ENCODE results near the gene TULP4. TPM values are rescaled to one million over a fixed set of nuclear protein-coding genes. Genes with fewer than 3 reads are reported as not detected.

The TULP4 gene
- polyA plus RNA-seq, 1 experiment: 8.0 TPM

DNA sequence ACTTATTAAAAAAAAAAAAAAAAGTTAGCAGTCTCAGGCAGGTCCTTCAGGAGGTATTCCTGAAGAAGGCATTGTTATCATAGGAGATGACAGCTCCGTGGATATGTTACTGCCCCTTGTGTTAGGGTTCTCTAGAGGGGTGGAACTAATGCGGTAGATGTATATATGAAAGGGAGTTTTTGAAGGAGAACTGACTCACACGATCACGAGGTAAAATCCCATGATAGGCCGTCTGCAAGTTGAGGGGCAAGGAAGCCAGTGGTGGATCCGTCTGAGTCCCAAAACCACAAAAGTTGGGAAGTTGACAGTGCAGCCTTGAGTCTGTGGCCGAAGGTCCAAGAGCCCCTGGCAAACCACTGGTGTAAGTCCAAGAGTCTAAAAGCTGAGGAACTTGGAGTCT lies 103.4 kb downstream of the TULP4 start:
- ChIA-PET POLR2A (no interaction called here), CTCF (interaction anchor here (1.1 kb wide), 1 partner anchor 195 kb away, joined by 3 read pairs; no protein-coding TSS in a partner anchor)
- no peak for DNase-seq (ENCODE audit: low read depth)
- Histone ChIP-seq H3K27me3 (ENCODE audit: control insufficient read depth, insufficient read depth, low read length) (no peaks in the 10 kb centered on the region), H3K36me3 (ENCODE audit: control insufficient read depth, insufficient read depth, low read length) (no peaks in the 10 kb centered on the region; the same call in 1 of the 2 replicates), H3K4me3 (ENCODE audit: low read depth, low read length) (no peak overlapping the region)
- TF ChIP-seq, protein P1, sequence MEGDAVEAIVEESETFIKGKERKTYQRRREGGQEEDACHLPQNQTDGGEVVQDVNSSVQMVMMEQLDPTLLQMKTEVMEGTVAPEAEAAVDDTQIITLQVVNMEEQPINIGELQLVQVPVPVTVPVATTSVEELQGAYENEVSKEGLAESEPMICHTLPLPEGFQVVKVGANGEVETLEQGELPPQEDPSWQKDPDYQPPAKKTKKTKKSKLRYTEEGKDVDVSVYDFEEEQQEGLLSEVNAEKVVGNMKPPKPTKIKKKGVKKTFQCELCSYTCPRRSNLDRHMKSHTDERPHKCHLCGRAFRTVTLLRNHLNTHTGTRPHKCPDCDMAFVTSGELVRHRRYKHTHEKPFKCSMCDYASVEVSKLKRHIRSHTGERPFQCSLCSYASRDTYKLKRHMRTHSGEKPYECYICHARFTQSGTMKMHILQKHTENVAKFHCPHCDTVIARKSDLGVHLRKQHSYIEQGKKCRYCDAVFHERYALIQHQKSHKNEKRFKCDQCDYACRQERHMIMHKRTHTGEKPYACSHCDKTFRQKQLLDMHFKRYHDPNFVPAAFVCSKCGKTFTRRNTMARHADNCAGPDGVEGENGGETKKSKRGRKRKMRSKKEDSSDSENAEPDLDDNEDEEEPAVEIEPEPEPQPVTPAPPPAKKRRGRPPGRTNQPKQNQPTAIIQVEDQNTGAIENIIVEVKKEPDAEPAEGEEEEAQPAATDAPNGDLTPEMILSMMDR (IDR thresholded peaks at IDR 0.05; ENCODE audit: insufficient read depth, low read depth, low read length): no peak

DNA sequence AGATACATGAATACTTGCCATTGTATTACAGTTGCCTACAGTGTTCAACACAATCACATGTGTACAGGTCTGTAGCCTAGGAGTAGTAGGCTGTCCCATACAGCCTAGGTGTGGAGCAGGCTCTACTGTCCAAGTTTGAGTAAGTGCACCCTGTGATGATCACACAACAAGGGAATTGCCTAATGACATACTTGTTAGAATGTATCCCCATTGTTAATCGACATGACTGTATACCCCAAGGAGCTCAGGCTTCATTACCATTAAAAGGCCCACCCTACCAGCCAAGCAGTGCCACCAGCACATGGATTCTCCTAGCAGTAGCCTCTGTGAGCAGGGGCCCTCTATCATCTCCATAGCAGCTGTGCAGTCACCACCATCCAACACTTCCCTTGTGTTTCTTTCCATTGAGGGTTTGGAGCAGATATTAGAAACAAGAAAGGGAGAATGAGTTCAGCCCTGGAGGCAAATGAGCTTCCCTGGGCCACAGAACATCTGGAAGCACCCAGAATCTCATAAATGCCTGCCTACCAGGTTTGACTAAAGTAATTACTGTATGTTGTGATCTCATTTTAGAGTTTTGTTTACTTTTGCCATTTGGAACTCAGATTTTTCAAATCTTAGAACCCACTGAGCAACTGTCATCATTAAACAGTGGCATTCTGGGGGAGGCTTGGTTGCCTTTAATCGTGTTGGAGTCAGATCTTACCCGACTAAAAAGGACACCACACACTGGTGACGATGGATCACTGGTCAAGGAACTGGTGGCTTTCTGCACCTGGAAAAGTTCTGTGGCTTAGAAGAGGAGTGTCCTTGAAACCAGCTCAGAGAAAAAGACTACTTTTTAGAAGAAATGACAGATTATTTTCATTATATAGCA lies 104.9 kb downstream of the TULP4 start:
- POLR2A ChIA-PET: interaction anchor here (0.7 kb wide), 1 partner anchor 40 kb away, joined by 20 read pairs; no protein-coding TSS in a partner anchor
- peak; percentile 19 for DNase-seq (ENCODE audit: low read depth)
- CTCF ChIA-PET: interaction anchor here (0.9 to 1.4 kb wide), 5 partner anchors 9 to 196 kb away, joined by 3 to 4 read pairs (median 3); no protein-coding TSS in a partner anchor

DNA sequence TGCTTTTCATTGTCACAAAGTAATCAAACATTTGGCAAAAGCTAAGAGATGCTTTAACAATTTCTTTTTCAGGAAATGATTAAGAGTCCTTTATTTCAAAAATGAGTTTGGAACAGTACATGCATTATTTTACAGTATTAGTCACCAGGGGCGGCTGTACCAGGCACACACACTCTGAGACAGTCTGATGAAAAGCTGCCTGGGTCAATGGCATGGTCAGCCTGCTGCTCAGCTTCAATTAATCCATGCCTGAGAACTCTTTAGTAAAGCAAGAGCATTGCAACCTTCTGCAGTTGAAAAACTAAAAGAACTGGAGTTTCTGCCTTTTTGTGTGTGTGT lies 105.5 kb downstream of the TULP4 start:
- peak; percentile 22 for DNase-seq (ENCODE audit: low read depth)
- Histone ChIP-seq H3K4me3 (ENCODE audit: low read depth, low read length) (no peak overlapping the region), H3K36me3 (ENCODE audit: control insufficient read depth, insufficient read depth, low read length) (no peaks in the 10 kb centered on the region; the same call in 1 of the 2 replicates), H3K27me3 (ENCODE audit: control insufficient read depth, insufficient read depth, low read length) (no peaks in the 10 kb centered on the region)
- CTCF ChIA-PET: interaction anchor here (0.9 to 1.4 kb wide), 2 partner anchors 30 to 98 kb away, joined by 3 to 4 read pairs; no protein-coding TSS in a partner anchor
- TF ChIP-seq, protein P1 (IDR thresholded peaks at IDR 0.05; ENCODE audit: insufficient read depth, low read depth, low read length): no peak
- POLR2A ChIA-PET: interaction anchor here (0.7 kb wide), 1 partner anchor 39 kb away, joined by 20 read pairs; no protein-coding TSS in a partner anchor

More for the DNA sequence above, 104.9 kb downstream of the TULP4 start:
- no peaks in the 10 kb centered on the region; the same call in 1 of the 2 replicates for H3K36me3 ChIP-seq (ENCODE audit: control insufficient read depth, insufficient read depth, low read length)
- TF ChIP-seq, protein P1 (IDR thresholded peaks at IDR 0.05; ENCODE audit: insufficient read depth, low read depth, low read length): no peak
- no peaks in the 10 kb centered on the region for H3K27me3 ChIP-seq (ENCODE audit: control insufficient read depth, insufficient read depth, low read length)
- no peak overlapping the region for H3K4me3 ChIP-seq (ENCODE audit: low read depth, low read length)

DNA sequence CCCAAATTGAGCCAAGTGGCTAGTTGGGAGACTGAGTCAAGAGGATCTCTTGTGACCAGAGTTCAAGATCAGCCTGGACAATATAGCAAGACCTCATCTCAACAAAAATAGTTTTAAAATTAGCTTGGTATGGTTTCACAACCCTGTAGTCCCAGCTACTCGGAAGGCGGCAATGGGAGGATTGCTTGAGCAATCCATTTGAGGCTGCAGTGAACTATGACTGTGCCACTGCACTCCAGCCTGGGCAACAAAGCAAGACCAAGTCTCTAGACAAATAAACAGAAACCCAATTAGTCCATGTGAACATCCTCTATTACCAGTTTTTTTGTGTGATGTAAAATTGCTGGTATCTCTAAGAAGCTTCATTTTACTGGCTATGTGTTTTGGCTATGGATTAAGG lies 106.2 kb downstream of the TULP4 start:
- no peak overlapping the region for H3K4me3 ChIP-seq (ENCODE audit: low read depth, low read length)
- TF ChIP-seq, protein P1 (IDR thresholded peaks at IDR 0.05; ENCODE audit: insufficient read depth, low read depth, low read length): no peak
- DNase-seq (ENCODE audit: low read depth): no peak
- H3K27me3 ChIP-seq (ENCODE audit: control insufficient read depth, insufficient read depth, low read length): no peaks in the 10 kb centered on the region
- CTCF ChIA-PET: interaction anchor here (0.6 to 1.1 kb wide), 3 partner anchors 10 to 78 kb away, joined by 3 read pairs; no protein-coding TSS in a partner anchor
- no peaks in the 10 kb centered on the region for H3K36me3 ChIP-seq (ENCODE audit: control insufficient read depth, insufficient read depth, low read length)
- POLR2A ChIA-PET: no interaction called here

DNA sequence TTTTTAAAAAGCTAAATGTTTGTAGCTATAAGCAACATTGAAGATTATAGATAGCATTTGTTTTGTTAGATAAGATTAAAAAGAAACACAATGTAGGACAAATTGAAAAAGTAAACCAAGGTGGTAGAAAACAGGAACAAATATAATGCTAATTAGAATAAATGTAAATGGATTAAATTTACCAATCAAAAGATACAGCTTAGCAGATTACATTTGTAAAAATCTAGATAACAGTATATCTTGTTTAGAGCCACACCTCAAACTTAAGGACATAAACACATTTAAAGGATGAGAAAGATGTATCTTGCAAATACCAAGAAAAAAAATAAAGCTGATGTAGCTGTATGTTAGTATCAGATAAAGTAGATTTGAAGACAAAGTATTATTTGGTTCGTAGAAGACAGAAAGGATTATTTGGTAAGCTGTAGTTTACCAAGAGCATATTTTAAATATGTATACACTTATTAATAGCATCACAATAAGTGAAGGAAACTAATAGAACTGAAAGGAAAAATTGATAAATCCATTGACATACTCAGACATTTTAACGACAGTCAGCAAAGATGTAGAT lies 107.2 kb downstream of the TULP4 start:
- POLR2A ChIA-PET: interaction anchor here (0.5 kb wide), 1 partner anchor 42 kb away, joined by 7 read pairs; no protein-coding TSS in a partner anchor
- Histone ChIP-seq H3K36me3 (ENCODE audit: control insufficient read depth, insufficient read depth, low read length) (no peaks in the 10 kb centered on the region), H3K27me3 (ENCODE audit: control insufficient read depth, insufficient read depth, low read length) (no peaks in the 10 kb centered on the region), H3K4me3 (ENCODE audit: low read depth, low read length) (no peak overlapping the region)
- CTCF ChIA-PET: interaction anchor here (0.7 to 1.2 kb wide), 5 partner anchors 13 to 198 kb away, joined by 3 to 5 read pairs (median 3); no protein-coding TSS in a partner anchor
- TF ChIP-seq, protein P1 (IDR thresholded peaks at IDR 0.05; ENCODE audit: insufficient read depth, low read depth, low read length): no peak
- no peak for DNase-seq (ENCODE audit: low read depth)

Data from BJ (cell line).